ENCODE data around the gene MXRA7.
A peak's percentile ranks its signal among the peaks of the same experiment; 100 is the strongest.
"Not testable (repeated sequence)": the region's sequence is repeated elsewhere in the genome, so short reads cannot be mapped to it uniquely, and the experiment has no call there.

MXRA7 gene

DNA sequence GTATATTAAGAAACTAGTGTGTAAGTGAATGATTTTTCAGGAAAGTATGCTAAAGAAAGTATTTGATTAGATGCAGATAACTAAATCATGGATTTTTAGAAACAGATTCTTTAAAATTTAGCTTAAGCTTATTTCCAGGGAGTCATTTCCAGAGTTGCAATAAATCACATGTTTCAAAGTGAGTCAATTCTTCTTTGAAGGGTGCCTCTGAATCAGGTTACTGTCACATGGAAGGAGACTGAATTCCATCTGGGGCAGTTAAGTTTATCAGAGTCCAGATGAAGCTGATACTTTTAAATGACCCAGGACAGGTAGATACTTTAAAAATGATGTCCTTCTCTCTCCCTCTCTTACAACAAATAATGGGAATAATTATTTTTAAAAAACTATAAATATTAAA lies 32.2 kb upstream of the MXRA7 start:
- Histone ChIP-seq H3K27me3 (no peaks in the 10 kb centered on the region), H3K4me1 (peaks cover 0 to 27% (median 20%) of the 10 kb centered on the region in 4 donors), H3K36me3 (peaks cover 30 to 51% (median 41%) of the 10 kb centered on the region in 3 donors), H3K4me3 (no peak overlapping the region), H3K27ac (no peak overlapping the region), H3K9me3 (no peaks in the 10 kb centered on the region)
- no peak for DNase-seq
- intact Hi-C loops (cut with DNase I; ENCODE audit: low total_unique reads), result no loop called here
- TF ChIP-seq, protein P1, sequence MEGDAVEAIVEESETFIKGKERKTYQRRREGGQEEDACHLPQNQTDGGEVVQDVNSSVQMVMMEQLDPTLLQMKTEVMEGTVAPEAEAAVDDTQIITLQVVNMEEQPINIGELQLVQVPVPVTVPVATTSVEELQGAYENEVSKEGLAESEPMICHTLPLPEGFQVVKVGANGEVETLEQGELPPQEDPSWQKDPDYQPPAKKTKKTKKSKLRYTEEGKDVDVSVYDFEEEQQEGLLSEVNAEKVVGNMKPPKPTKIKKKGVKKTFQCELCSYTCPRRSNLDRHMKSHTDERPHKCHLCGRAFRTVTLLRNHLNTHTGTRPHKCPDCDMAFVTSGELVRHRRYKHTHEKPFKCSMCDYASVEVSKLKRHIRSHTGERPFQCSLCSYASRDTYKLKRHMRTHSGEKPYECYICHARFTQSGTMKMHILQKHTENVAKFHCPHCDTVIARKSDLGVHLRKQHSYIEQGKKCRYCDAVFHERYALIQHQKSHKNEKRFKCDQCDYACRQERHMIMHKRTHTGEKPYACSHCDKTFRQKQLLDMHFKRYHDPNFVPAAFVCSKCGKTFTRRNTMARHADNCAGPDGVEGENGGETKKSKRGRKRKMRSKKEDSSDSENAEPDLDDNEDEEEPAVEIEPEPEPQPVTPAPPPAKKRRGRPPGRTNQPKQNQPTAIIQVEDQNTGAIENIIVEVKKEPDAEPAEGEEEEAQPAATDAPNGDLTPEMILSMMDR (IDR thresholded peaks at IDR 0.05), result no peak

DNA sequence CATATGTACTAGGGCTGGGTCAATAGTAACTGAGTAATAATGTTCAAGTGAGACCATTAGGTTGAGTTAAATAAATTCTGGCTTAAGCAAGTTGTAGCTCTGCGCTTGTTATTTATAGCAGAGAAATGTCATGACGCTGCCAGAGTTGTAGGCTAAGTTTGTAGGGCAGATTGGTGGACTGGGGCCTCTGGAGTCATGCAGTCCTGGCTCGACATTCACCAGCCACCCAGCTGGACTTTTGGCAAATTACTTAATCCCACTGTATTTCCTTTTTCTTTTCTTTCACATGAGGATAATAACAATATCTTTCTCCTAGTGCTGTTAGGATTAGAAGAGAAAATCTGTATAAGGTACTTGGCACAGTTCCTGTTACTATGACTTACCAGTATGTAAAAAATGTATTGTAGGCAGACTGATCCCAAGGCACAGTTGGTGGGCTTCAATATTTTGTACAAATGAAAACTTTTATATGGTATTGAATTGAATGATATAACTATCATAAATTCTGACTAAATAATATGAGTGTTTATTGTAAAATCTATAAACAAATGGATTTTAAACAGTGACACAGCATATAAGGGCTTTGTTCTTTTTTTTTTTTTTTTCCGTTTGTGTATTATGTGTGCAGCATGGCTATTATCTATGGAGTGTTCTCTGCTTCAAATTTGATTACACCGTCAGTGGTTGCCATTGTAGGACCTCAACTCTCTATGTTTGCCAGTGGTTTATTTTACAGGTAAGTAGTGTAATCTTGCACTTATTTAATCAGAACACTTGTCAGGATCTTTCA lies 29.8 kb upstream of the MXRA7 start:
- DNase-seq, result no peak
- Histone ChIP-seq H3K9me3 (no peaks in the 10 kb centered on the region), H3K4me3 (no peak overlapping the region), H3K36me3 (peaks cover 19 to 43% (median 34%) of the 10 kb centered on the region in 3 donors), H3K27me3 (no peaks in the 10 kb centered on the region), H3K27ac (peak overlapping the region; percentile 74 to 97), H3K4me1 (peaks cover 0 to 30% (median 22%) of the 10 kb centered on the region in 4 donors)
- TF ChIP-seq, protein P1 (IDR thresholded peaks at IDR 0.05), result no peak
- intact Hi-C loops (cut with DNase I; ENCODE audit: low total_unique reads), result no loop called here

DNA sequence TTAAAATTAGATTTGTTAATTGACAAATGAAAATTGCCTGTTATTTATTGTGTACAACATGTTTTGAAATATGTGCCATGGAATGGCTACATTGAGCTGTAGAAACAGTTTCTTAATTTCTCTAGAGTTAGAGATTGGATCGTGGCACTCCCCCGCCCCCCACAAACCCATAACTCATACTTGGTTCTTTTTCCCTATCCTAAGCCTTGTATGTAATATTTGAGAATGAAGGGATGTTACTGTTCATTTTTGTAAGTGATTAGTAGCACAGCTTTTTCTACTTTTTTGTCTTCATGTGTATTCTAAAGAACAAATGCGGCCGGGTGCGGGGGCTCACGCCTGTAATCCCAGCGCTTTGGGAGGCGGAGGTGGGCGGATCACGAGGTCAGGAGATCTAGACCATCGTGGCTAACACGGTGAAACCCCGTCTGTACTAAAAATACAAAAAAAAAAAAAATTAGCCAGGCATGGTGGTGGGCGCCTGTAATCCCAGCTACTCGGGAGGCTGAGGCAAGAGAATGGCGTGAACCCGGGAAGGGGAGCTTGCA lies 28.9 kb upstream of the MXRA7 start:
- Histone ChIP-seq H3K36me3 (peaks cover 15 to 42% (median 34%) of the 10 kb centered on the region in 3 donors), H3K27ac (peak overlapping the region; percentile 74 to 97), H3K4me1 (peaks cover 0 to 39% (median 30%) of the 10 kb centered on the region in 4 donors)
- intact Hi-C loops (cut with DNase I; ENCODE audit: low total_unique reads), result loop anchor here (10.0 kb wide), 1 partner anchor 1225 kb away; the partner anchor contains the start of genes CASKIN2 and TSEN54
- not testable (repeated sequence) for DNase-seq, H3K27me3 ChIP-seq, H3K9me3 ChIP-seq, H3K4me3 ChIP-seq

DNA sequence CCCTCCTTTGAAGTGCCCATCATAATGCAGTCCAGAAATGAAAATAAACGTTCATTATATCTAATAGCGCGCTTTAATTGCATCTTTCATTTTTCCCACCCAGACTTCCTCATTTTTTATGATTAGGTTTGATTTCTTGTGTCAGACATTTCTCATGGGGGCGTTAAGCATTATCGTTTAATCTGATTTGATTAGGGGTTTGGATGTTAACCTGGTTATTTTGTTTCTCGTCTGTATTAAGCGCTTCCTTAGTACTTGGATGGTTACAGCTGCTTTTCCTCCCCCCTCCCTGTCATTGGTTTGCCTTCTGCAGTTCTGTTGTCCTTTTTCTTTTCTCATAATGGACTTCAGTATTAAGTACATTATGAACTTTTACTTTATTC lies 27.7 kb upstream of the MXRA7 start:
- intact Hi-C loops (cut with DNase I; ENCODE audit: low total_unique reads), result loop anchor here (10.0 kb wide), 1 partner anchor 1224 kb away; the partner anchor contains the start of genes CASKIN2 and TSEN54
- Histone ChIP-seq H3K36me3 (peaks cover 17 to 42% (median 34%) of the 10 kb centered on the region in 3 donors), H3K27ac (peak overlapping the region; percentile 97 to 100), H3K4me3 (peak overlapping the region; percentile 89 to 99), H3K4me1 (peaks cover 0 to 51% (median 40%) of the 10 kb centered on the region in 4 donors), H3K27me3 (no peaks in the 10 kb centered on the region), H3K9me3 (no peaks in the 10 kb centered on the region)
- DNase-seq, result no peak
- TF ChIP-seq, protein P1 (IDR thresholded peaks at IDR 0.05), result no peak

DNA sequence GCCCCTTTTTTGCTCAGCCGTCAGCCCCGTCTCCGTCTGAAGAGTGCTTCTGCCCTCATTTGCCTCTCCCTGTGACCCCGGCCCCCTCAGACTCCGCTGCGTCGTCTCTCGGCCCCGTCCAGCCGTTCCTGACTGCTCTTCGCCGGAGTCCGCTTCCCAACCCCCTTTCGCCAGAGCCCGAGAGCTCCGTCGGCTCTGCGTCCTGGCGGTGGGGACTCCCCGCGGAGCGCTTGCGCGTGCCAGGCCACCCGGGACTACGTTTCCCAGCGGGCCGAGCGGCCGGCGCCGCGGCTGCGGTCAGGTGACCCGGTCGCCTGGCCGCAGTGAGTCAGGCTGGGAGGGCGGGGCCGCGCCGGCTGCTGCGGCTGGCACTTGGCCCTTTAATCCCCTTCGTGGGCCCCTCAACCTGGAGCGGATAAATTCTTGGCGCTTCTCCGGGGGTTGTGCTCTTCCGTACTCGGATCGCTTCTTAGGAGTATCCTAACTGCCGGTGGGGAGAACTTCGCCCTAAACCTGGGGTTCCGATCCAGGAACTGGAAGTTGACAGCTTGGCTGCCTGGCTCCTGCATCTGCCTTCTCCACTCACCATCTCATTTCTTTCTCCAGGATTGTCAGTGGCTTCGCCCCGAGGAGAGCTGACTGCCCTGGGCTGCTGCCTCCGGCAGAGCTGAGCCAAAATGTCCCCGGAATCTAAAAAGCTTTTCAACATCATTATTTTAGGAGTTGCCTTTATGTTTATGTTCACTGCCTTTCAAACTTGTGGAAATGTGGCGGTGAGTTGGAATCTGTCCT lies 27.1 kb upstream of the MXRA7 start, which contains the start of gene MFSD11:
Gene MFSD11 (plus strand): TSS at position 444 of the 792 bp plus-strand sequence. CDS start 234 bp downstream, at position 678.
- TF ChIP-seq, protein P1 (IDR thresholded peaks at IDR 0.05), result peak in 1 of 2 experiments; percentile 17
- Histone ChIP-seq H3K27ac (peak within 1 kb of the TSS; percentile 97 to 100), H3K4me1 (peaks cover 0 to 57% (median 44%) of the 10 kb centered on the region in 4 donors), H3K9me3 (no peaks in the 10 kb centered on the region), H3K36me3 (peaks cover 23 to 42% (median 38%) of the 10 kb centered on the region in 3 donors), H3K4me3 (peak within 1 kb of the TSS; percentile 89 to 99), H3K27me3 (no peaks in the 10 kb centered on the region)
- peak; percentile 82 to 94 for DNase-seq
- intact Hi-C loops (cut with DNase I; ENCODE audit: low total_unique reads), result loop anchor here (10.0 kb wide), 1 partner anchor 1223 kb away; the partner anchor contains the start of genes CASKIN2 and TSEN54

Data from tibial artery (tissue), 4 donors.